Gastroesophageal sphincter (tissue), 4 donors: ENCODE measurements around the gene BABAM1. TPM values are rescaled to one million over a fixed set of nuclear protein-coding genes. Genes with fewer than 3 reads are reported as not detected.

Experiments used
- ATAC-seq: fragments of 150-250 bp; one replicate; pipeline ENCODE4 v1.9.1; 2016; ENCODE audit warnings: mild to moderate bottlenecking, moderate library complexity
- H3K27ac ChIP-seq, 4 donors: fragments of 200-600 bp; sonication (generic) in 3 of 4; 1 replicate in 3 of 4; 2 replicates in 1 of 4; pipeline ENCODE4 v1.5.1; 2016 to 2019
- H3K27me3 ChIP-seq: fragments of 200-600 bp; sonication (generic); one replicate; pipeline ENCODE4 v1.5.1; 2019
- H3K36me3 ChIP-seq, 2 donors: fragments of 200-600 bp; sonication (generic); one replicate each; pipeline ENCODE4 v1.5.1; 2019; ENCODE audit warnings: control low read depth in 1 of 2
- H3K4me1 ChIP-seq, 3 donors: fragments of 200-600 bp; sonication (generic); 1 replicate in 2 of 3; 2 replicates in 1 of 3; pipeline ENCODE4 v1.5.1; 2016 to 2019; ENCODE audit warnings: control low read depth in 2 of 3
- H3K4me3 ChIP-seq, 2 donors: fragments of 200-600 bp; sonication (generic); one replicate each; pipeline ENCODE4 v1.5.1; 2019; ENCODE audit warnings: mild to moderate bottlenecking in 1 of 2, moderate library complexity in 1 of 2
- H3K9me3 ChIP-seq, 3 donors: fragments of 200-600 bp; sonication (generic); one replicate each; pipeline ENCODE4 v1.5.1; 2017 to 2019; ENCODE audit warnings: control low read depth in 2 of 3
- EP300 ChIP-seq: sonication (generic); formaldehyde crosslinking; IDR thresholded peaks from one replicate; pipeline ENCODE4 v1.6.1; 2017; ENCODE audit warnings: antibody characterized with exemption, mild to moderate bottlenecking
- POLR2A ChIP-seq, 2 donors: fragments of 450-650 bp; IDR thresholded peaks; one replicate each; pipeline ENCODE4 v1.6.1; 2017; ENCODE audit warnings: antibody characterized with exemption in 2 of 2, mild to moderate bottlenecking in 2 of 2, moderate library complexity in 1 of 2
- POLR2AphosphoS5 ChIP-seq: sonication (generic); formaldehyde crosslinking; IDR thresholded peaks from one replicate; pipeline ENCODE4 v1.6.1; 2017; ENCODE audit warnings: antibody characterized with exemption
- WGBS, 2 donors: methylation state at CpG; one replicate each; pipeline ENCODE4 v1.1.5; 2018; ENCODE audit warnings: low coverage in 1 of 2; 5-methylcytosine and 5-hydroxymethylcytosine counted together
- total RNA-seq, 4 donors: library from RNA; depleted of rRNA; stranded (reverse); fragments of >200 nt; gene quantifications; one replicate each; pipeline ENCODE4 v1.1.0, GENCODE V29; 2016
- TF ChIP-seq, protein P1 (sequence below), 4 experiments: fragments of 200-600 bp in 2 of 4; fragments of 450-650 bp in 2 of 4; sonication (generic) in 1 of 4; IDR thresholded peaks; one replicate each; pipeline ENCODE4 v1.5.1; 2017 to 2019; ENCODE audit warnings: antibody characterized with exemption in 4 of 4, mild to moderate bottlenecking in 2 of 4, moderate library complexity in 2 of 4

The BABAM1 gene
- total RNA-seq, 4 donors from 2014 or later, result 62.6 to 91.8 (median 81.9) TPM

DNA sequence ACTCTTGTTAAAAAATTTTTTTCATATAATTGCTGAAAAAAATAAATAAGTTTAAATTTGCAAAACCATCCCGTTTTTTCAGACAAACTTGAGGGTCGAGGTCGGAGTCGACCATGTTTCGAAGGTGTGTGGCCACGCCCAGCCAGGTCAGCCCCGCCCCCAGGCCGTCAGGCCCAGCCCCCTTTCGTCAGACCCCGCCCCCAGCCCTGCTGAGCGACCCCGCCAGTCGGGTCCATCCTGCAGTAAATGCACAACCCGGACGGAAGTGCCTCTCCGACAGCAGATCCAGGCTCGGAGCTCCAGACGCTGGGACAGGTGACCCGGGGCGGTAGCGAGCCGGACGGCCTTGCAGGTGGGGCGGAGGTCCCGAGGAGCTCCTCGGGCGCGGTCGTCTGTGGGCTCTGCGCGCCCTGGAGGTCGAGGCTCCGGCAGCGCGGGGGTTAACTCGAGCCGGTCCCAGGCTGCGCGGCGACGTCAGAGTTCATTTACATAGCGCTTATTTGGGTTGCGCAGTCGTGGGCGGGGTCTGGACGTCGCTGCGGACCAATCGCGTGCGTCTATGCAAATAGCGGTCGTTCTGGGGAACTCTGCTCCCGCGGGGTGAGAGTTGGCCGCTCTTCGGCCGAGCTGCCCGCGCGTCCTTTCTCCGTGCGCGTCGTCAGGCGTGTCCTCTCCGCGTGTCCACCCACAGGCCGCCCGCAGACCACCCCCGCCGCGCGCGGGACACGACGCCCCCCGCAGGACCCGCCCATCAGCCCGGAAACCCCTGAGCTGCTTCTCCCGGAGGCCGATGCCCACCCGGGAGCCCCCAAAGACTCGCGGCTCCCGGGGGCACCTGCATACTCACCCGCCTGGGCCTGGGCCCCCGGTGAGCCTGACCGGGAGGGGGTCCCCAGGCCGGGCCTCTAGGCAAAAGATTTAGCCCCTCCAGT lies 41.0 kb upstream of the BABAM1 start, which contains the start of gene OCEL1:
Gene OCEL1 (plus strand): TSS at position 225 of the 932 bp plus-strand sequence. CDS start 22 bp downstream, at position 247.
- 0% methylated on average over 2 of the region's 90 CpGs; no CpG with 5 or more reads in 1 of the 2 donors for WGBS, 2 donors
- Histone ChIP-seq H3K4me1 (peaks cover 0 to 29% (median 10%) of the 10 kb centered on the region in 3 donors), H3K27ac (peak within 1 kb of the TSS; percentile 74 to 94 (median 93)), H3K27me3 (no peaks in the 10 kb centered on the region), H3K9me3 (no peaks in the 10 kb centered on the region), H3K4me3 (peak within 1 kb of the TSS; percentile 65 to 79), H3K36me3 (peaks cover 0 to 35% of the 10 kb centered on the region in 2 donors)
- ATAC-seq, result peak; percentile 98
- peak; percentile 56 to 63 for TF ChIP-seq POLR2A (IDR thresholded peaks at IDR 0.05)
- peak; percentile 81 for TF ChIP-seq POLR2AphosphoS5
- TF ChIP-seq EP300, result no peak
- TF ChIP-seq, protein P1, sequence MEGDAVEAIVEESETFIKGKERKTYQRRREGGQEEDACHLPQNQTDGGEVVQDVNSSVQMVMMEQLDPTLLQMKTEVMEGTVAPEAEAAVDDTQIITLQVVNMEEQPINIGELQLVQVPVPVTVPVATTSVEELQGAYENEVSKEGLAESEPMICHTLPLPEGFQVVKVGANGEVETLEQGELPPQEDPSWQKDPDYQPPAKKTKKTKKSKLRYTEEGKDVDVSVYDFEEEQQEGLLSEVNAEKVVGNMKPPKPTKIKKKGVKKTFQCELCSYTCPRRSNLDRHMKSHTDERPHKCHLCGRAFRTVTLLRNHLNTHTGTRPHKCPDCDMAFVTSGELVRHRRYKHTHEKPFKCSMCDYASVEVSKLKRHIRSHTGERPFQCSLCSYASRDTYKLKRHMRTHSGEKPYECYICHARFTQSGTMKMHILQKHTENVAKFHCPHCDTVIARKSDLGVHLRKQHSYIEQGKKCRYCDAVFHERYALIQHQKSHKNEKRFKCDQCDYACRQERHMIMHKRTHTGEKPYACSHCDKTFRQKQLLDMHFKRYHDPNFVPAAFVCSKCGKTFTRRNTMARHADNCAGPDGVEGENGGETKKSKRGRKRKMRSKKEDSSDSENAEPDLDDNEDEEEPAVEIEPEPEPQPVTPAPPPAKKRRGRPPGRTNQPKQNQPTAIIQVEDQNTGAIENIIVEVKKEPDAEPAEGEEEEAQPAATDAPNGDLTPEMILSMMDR (IDR thresholded peaks at IDR 0.05), result peak in 1 of 4 experiments; percentile 21

DNA sequence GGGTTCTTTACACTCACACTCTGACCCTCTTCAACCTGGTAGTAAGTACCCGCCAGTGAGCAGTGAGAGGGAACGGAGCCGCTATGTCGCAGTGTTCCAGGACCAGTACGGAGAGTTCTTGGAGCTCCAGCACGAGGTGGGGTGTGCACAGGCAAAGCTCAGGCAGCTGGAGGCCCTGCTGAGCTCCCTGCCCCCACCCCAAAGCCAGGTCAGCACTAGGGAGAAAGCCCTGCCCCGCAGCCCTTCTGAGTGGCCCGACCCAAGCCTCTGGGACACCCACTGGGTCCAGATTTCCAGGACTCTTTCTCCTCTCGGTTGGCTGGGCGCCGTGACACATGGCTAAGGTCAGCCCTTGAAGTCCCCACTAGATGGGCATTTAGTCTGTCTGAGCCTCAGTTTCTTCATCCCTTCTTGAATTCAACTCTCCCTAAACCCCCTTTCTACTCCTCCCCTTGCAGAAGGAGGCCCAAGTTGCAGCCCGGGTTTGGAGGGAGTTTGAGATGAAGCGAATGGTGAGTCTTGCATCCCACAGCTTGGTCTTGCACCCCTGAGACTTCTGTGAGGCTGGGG lies 39.4 kb upstream of the BABAM1 start:
- no peak for ATAC-seq
- H3K9me3 ChIP-seq, result no peaks in the 10 kb centered on the region
- WGBS, 2 donors, result 61% methylated on average over 3 of the region's 13 CpGs; no CpG with 5 or more reads in 1 of the 2 donors
- H3K27me3 ChIP-seq, result no peaks in the 10 kb centered on the region
- H3K4me1 ChIP-seq, result peaks cover 0 to 29% (median 10%) of the 10 kb centered on the region in 3 donors
- H3K4me3 ChIP-seq, result peak overlapping the region in 1 of 2 donors; percentile 79
- TF ChIP-seq EP300 (no peak), POLR2A (IDR thresholded peaks at IDR 0.05) (no peak), POLR2AphosphoS5 (no peak)
- TF ChIP-seq, protein P1 (IDR thresholded peaks at IDR 0.05), result no peak
- H3K27ac ChIP-seq, result peak overlapping the region in 3 of 4 donors; percentile 27 to 93 (median 54)
- H3K36me3 ChIP-seq, result peaks cover 0 to 51% of the 10 kb centered on the region in 2 donors

DNA sequence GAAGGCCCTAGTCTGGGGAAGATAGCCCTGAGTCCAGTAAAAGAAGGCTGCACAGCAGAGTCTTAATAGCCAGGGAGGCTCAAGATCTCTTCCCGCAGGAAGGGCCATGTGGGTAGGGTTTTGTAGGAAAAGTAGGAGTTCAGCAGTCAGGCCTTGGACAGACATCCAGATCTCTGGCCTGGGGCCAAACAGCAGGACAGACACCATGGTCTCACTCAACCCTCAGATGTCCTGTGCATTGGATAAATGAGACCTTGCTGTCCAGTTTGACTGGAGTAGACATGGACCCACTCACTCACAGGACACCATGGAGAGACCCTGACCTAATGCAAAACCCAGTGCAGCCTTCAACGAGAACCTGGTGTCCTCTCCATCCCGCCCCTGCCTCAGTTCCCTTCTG lies 37.4 kb upstream of the BABAM1 start:
- H3K27ac ChIP-seq, result no peak overlapping the region
- TF ChIP-seq, protein P1 (IDR thresholded peaks at IDR 0.05), result no peak
- no peak for TF ChIP-seq POLR2A (IDR thresholded peaks at IDR 0.05)
- TF ChIP-seq EP300, result no peak
- no peak for TF ChIP-seq POLR2AphosphoS5
- no peaks in the 10 kb centered on the region for H3K27me3 ChIP-seq
- no peak for ATAC-seq
- peaks cover 0 to 62% of the 10 kb centered on the region in 2 donors for H3K36me3 ChIP-seq
- 92 to 100% methylated on average over 1 to 2 of the region's 3 CpGs for WGBS, 2 donors
- H3K4me1 ChIP-seq, result peaks cover 0 to 37% (median 10%) of the 10 kb centered on the region in 3 donors
- no peak overlapping the region for H3K4me3 ChIP-seq
- no peaks in the 10 kb centered on the region for H3K9me3 ChIP-seq

DNA sequence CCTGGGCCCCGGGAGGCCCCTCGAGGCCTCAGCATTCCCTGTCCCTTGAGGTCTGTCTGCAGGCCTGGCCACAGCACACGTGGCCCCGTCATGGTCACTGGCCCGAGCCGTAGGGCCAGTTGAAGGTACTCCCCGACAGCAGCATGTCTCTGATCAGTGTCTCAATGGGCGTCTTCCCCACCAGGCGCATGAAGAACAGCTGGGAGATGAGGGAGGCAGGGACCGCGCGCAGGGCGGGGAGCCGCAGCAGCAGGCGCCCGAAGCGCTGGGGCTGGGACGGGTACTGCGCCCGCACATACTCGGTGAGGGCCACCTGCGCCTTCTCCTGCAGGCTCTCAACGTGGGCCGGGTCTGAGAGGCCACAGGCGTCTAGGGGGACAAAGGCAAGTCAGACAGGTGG lies 35.0 kb upstream of the BABAM1 start:
- peaks cover 0 to 62% of the 10 kb centered on the region in 2 donors for H3K36me3 ChIP-seq
- WGBS, 2 donors, result 62 to 70% methylated on average over 2 to 7 of the region's 25 CpGs

More for the DNA sequence above, 35.0 kb upstream of the BABAM1 start:
- Histone ChIP-seq H3K4me3 (no peak overlapping the region), H3K9me3 (no peaks in the 10 kb centered on the region), H3K4me1 (peaks cover 0 to 46% (median 12%) of the 10 kb centered on the region in 3 donors), H3K27ac (no peak overlapping the region), H3K27me3 (no peaks in the 10 kb centered on the region)
- TF ChIP-seq POLR2AphosphoS5, result no peak
- no peak for TF ChIP-seq EP300
- no peak for TF ChIP-seq POLR2A (IDR thresholded peaks at IDR 0.05)
- TF ChIP-seq, protein P1 (IDR thresholded peaks at IDR 0.05), result no peak
- ATAC-seq, result no peak
